Naive thymus-derived CD8-positive, alpha-beta T cell (primary cell): ENCODE data around the gene KIAA1755. TPM values are rescaled to one million over a fixed set of nuclear protein-coding genes. Genes with fewer than 3 reads are reported as not detected.
"Not testable (repeated sequence)": the region's sequence is repeated elsewhere in the genome, so short reads cannot be mapped to it uniquely, and the experiment has no call there.

Experiments used
- ATAC-seq, 2 donors: fragments of 150-1000 bp; cut with Tn5 transposase in 1 of 2; sonication (Bioruptor Pico), chemical (Tn5 transposase) in 1 of 2; 1 replicate in 1 of 2; 2 replicates in 1 of 2; pipeline ENCODE4 v1.10.0; 2021; ENCODE audit warnings: mild to moderate bottlenecking in 2 of 2, moderate library complexity in 2 of 2
- POLR2A ChIA-PET: fragments of 350-600 bp; sonication (Branson Sonifier 250); formaldehyde crosslinking; loops from one replicate; lab custom pipeline; 2021; ENCODE audit warnings: antibody characterized with exemption; lab: Charles Lee
- DNase-seq, 10 donors: peaks; one replicate each; pipeline versions ENCODE4 v3.0.0 to v3.0.0-alpha.2; 2020 to 2022
- H3K27ac Mint-ChIP-seq, 10 donors: one replicate each; pipeline ENCODE4 v1.8.0; 2020 to 2022; ENCODE audit warnings: mild to moderate bottlenecking in 10 of 10, mixed read lengths in 10 of 10, moderate library complexity in 4 of 10, inconsistent platforms in 1 of 10
- H3K27me3 Mint-ChIP-seq, 5 donors: one replicate each; pipeline ENCODE4 v1.8.0; 2021 to 2022; ENCODE audit warnings: mixed read lengths in 5 of 5
- H3K36me3 Mint-ChIP-seq, 3 donors: one replicate each; pipeline ENCODE4 v1.8.0; 2020 to 2022; ENCODE audit warnings: mixed read lengths in 3 of 3, mild to moderate bottlenecking in 2 of 3, inconsistent platforms in 1 of 3
- H3K4me1 Mint-ChIP-seq, 4 donors: one replicate each; pipeline ENCODE4 v1.8.0; 2021 to 2022; ENCODE audit warnings: mixed read lengths in 4 of 4
- H3K4me3 Mint-ChIP-seq, 10 donors: one replicate each; pipeline ENCODE4 v1.8.0; 2020 to 2022; ENCODE audit warnings: mild to moderate bottlenecking in 10 of 10, mixed read lengths in 10 of 10, moderate library complexity in 6 of 10, inconsistent platforms in 1 of 10
- H3K9me3 Mint-ChIP-seq, 9 donors: one replicate each; pipeline ENCODE4 v1.8.0; 2020 to 2022; ENCODE audit warnings: mixed read lengths in 9 of 9, mild to moderate bottlenecking in 3 of 9, inconsistent platforms in 1 of 9, moderate library complexity in 1 of 9
- polyA plus RNA-seq, 3 donors: library from polyadenylated mRNA; unstranded; fragments of 300-500 nt; fragmentation: Illumina TruSeq; gene quantifications; one replicate each; pipeline ENCODE4 v1.2.3, GENCODE V29; 2021
- total RNA-seq, 8 experiments: library from RNA in 2 of 8; stranded (reverse) in 2 of 8; gene quantifications; one replicate each; pipeline ENCODE4 v1.2.3 and lab custom pipeline; 2021 to 2026

Gene KIAA1755
- total and polyA plus RNA-seq, 5 experiments from 2014 or later, result not detected

DNA sequence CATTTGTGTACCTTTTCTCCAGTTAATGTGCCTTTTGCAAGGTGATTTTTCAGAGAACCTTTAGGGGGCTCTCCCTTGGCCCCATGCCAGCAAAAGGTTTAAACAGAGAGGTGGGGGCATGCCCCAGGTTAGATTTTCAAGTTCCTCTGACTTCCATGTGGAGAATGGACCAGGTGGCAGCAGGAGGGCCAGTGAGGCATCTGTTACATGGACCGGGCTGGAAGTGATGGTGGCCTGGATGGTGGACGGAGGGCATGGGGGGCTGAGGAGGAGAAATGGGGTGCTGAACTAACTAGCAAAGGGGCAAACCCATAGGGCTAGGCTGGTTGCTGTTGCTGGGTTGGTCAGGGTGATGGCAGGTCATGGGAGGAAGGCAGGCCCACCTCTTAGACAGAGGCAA lies 22.7 kb upstream of the KIAA1755 start:
- POLR2A ChIA-PET, result no interaction called here
- H3K4me3 Mint-ChIP-seq, result no peak overlapping the region
- ATAC-seq (no peak), DNase-seq (no peak)
- H3K27ac Mint-ChIP-seq, result no peak overlapping the region
- no peaks in the 10 kb centered on the region for H3K9me3 Mint-ChIP-seq
- H3K27me3 Mint-ChIP-seq, result peaks cover 11 to 27% (median 13%) of the 10 kb centered on the region in 5 donors
- H3K36me3 Mint-ChIP-seq, result no peaks in the 10 kb centered on the region
- peaks cover 0 to 6% (median 1%) of the 10 kb centered on the region in 4 donors for H3K4me1 Mint-ChIP-seq

DNA sequence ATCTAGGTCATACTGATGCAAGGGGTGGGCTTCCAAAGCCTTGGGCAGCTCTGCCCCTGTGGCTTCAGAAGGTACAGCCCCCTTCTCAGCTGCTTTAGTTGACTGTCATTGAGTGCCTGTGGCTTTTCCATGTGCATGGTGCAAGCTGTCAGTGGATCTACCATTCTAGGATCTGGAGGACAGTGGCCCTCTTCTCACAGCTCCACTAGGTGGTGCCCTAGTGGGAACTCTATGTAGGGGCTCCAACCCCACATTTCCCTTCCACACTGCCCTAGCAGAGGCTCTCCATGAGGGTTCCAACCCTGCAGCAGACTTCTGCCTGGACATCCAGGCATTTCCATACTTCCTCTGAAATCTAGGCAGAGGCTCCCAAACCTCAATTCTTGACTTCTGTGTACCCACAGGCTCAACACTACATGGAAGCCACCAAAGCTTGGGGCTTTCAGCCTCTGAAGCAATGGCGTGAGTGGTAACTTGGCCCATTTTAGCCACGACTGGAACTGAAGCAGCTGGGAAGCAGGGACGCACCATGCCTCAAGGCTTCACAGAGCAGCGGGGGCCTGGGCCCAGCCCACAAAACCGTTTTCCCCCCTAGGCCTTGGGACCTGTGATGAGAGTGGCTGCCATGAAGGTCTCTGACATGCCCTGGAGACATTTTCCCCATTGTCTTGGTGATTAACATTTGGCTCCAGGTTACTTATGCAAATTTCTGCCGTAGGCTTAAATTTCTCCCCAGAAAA lies 20.8 kb upstream of the KIAA1755 start:
- H3K4me1 Mint-ChIP-seq, H3K36me3 Mint-ChIP-seq, POLR2A ChIA-PET, H3K9me3 Mint-ChIP-seq, ATAC-seq, H3K27ac Mint-ChIP-seq, H3K4me3 Mint-ChIP-seq, DNase-seq: not testable (repeated sequence)
- H3K27me3 Mint-ChIP-seq, result peaks cover 1 to 15% (median 2%) of the 10 kb centered on the region in 5 donors

DNA sequence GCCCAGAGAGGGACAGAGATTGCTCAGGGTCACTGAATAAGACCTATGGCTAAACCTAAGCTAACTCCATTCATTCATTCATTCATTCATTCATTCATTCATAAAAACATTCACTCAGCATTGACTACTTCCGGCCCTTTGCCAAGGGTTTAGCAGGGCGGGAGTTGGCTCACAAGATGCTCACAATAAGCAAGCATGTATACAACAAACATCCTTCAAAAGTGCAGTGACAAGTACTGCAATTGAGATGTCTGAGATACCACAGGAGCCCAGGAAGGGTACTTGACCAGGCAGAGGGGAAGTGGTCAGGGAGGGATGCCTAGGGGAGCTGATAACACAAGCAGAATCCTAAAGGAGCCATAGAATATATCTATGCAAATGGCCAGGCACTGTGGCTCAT lies 18.2 kb upstream of the KIAA1755 start:
- peaks cover 0 to 3% (median 0%) of the 10 kb centered on the region in 4 donors for H3K4me1 Mint-ChIP-seq

DNA sequence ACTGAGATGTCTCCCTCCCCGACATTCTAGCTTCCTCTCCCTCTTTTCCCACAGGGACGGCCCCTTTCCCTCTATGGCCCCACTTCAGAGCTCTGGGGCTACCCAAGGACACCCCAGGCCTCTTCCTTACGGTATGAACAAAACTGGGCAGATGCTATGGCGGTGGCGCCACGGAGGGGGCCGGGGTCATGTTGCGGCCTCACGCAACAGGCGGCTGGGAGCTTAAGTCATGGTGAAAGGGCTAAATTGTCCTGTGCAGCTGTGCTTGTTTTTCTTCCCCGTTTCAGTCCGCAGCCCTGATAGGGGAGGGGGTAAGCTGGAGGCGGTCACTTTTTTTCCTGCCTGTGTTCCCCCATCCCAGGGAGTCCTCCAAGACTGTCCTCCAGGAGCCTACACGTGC lies 17.6 kb upstream of the KIAA1755 start:
- POLR2A ChIA-PET, result no interaction called here
- no peak for ATAC-seq
- Mint-ChIP-seq H3K9me3 (no peaks in the 10 kb centered on the region), H3K36me3 (no peaks in the 10 kb centered on the region), H3K4me1 (peaks cover 0 to 3% (median 0%) of the 10 kb centered on the region in 4 donors), H3K4me3 (no peak overlapping the region), H3K27ac (no peak overlapping the region), H3K27me3 (peaks cover 0 to 11% (median 0%) of the 10 kb centered on the region in 5 donors)
- DNase-seq, result no peak

More for the DNA sequence above, 18.2 kb upstream of the KIAA1755 start:
- no peak overlapping the region for H3K27ac Mint-ChIP-seq
- no peak for DNase-seq
- no peak for ATAC-seq
- H3K36me3 Mint-ChIP-seq, result no peaks in the 10 kb centered on the region
- no peaks in the 10 kb centered on the region for H3K9me3 Mint-ChIP-seq
- H3K27me3 Mint-ChIP-seq, result peaks cover 0 to 11% (median 0%) of the 10 kb centered on the region in 5 donors
- no peak overlapping the region for H3K4me3 Mint-ChIP-seq
- POLR2A ChIA-PET, result no interaction called here

DNA sequence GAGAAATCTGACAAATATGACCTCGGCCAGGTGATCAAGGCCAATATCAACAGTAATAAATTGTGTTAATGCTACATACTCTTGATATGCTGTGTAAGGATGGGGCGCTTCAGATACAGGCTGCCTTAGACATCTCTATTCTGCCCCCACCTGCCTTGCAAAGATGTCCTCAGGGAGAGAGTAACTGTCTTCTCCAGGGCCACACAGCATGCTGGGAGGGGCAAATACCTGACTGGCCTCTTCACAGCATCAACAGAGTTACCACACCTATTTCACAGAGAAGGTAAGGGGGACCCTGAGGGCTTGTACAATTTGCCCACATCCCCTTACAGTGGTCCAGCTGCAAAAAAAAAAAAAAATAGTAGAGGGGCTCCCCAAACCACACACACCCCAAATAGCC lies 17.2 kb upstream of the KIAA1755 start:
- Mint-ChIP-seq H3K9me3 (no peaks in the 10 kb centered on the region), H3K27ac (no peak overlapping the region), H3K4me1 (peaks cover 0 to 3% (median 0%) of the 10 kb centered on the region in 4 donors), H3K36me3 (no peaks in the 10 kb centered on the region), H3K27me3 (peaks cover 0 to 11% (median 0%) of the 10 kb centered on the region in 5 donors), H3K4me3 (no peak overlapping the region)
- POLR2A ChIA-PET, result no interaction called here
- ATAC-seq (no peak), DNase-seq (no peak)

DNA sequence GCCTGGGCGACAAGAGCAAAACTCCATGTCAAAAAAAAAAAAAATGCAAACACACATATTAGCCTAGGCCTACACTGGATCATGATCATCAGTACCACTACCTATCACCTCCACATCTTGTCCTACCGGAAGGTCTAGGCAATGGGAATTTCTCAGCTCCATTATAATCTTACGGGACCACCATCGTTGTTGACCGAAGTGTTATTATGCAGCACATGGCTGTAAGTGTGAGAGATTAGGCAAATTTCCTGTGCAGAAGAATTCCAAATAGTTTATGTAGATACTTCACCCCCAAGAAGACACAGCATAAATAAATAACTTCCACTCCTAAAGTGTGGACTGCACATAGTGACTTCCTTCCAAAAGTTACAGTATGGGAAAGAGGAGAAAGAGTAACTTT lies 16.8 kb upstream of the KIAA1755 start:
- Mint-ChIP-seq H3K27ac (no peak overlapping the region), H3K27me3 (peaks cover 0 to 11% (median 0%) of the 10 kb centered on the region in 5 donors), H3K36me3 (no peaks in the 10 kb centered on the region), H3K4me1 (peaks cover 0 to 3% (median 0%) of the 10 kb centered on the region in 4 donors), H3K4me3 (no peak overlapping the region), H3K9me3 (no peaks in the 10 kb centered on the region)
- DNase-seq (no peak), ATAC-seq (no peak)
- POLR2A ChIA-PET, result no interaction called here

DNA sequence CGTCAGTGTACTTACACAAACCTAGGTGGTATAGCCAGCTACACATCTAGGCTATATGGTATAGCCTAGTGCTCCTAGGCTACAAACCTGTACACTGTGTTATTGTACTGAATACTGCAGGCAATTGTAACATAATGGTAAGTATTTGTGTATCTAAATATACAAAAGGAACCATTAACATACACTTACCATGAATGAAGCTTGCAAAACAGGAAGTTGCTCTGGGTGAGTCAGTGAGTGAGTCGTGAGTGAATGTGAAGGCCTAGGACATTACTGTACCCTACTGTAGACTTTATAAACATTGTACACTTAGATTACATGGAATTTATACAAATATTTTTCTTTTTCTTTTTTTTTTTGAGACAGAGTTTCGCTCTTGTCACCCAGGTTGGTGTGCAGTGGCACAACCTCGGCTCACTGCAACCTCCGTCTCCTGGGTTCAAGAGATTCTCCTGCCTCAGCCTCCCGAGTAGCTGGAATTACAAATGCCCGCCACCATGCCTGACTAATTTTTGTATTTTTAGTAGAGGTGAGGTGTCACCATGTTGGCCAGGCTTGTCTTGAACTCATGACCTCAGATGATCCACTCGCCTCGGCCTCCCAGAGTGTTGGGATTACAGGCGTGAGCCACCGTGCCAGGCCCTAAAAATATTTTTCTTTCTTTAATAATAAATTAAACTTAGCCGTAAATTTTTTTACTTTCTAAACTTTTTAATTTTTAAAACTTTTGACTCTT lies 15.4 kb upstream of the KIAA1755 start:
- H3K36me3 Mint-ChIP-seq, result no peaks in the 10 kb centered on the region
- peaks cover 0 to 3% (median 0%) of the 10 kb centered on the region in 4 donors for H3K4me1 Mint-ChIP-seq
- ATAC-seq (no peak), DNase-seq (no peak)
- no peak overlapping the region for H3K27ac Mint-ChIP-seq
- POLR2A ChIA-PET, result no interaction called here
- H3K4me3 Mint-ChIP-seq, result no peak overlapping the region
- H3K9me3 Mint-ChIP-seq, result no peaks in the 10 kb centered on the region
- peaks cover 0 to 11% (median 2%) of the 10 kb centered on the region in 5 donors for H3K27me3 Mint-ChIP-seq

DNA sequence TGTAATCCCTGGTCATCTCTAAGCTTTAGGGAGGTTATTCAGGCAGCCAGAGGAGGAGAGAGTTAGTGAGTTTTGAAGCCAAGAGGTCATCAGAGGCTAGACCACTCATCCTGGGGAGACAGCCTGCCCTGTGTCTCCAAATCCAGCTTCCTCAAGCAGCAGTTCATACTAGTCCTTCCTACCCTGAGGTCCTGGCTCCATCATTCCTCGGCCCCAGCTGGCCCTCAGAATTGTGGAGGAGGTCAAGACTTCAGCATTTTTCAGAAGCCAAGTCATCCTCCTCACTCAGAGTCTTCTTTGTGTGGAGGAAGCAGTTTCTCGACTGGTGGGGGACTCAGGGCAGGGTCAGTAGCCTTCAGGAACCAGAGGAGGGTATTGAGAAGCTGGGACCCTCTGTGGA lies 12.4 kb upstream of the KIAA1755 start:
- Mint-ChIP-seq H3K9me3 (peaks cover 0 to 2% (median 0%) of the 10 kb centered on the region in 9 donors), H3K27me3 (peaks cover 6 to 22% (median 11%) of the 10 kb centered on the region in 5 donors), H3K4me3 (no peak overlapping the region), H3K4me1 (peaks cover 0 to 3% (median 0%) of the 10 kb centered on the region in 4 donors), H3K36me3 (peaks cover 0 to 4% (median 0%) of the 10 kb centered on the region in 3 donors), H3K27ac (no peak overlapping the region)
- DNase-seq, result no peak
- POLR2A ChIA-PET, result no interaction called here
- no peak for ATAC-seq

DNA sequence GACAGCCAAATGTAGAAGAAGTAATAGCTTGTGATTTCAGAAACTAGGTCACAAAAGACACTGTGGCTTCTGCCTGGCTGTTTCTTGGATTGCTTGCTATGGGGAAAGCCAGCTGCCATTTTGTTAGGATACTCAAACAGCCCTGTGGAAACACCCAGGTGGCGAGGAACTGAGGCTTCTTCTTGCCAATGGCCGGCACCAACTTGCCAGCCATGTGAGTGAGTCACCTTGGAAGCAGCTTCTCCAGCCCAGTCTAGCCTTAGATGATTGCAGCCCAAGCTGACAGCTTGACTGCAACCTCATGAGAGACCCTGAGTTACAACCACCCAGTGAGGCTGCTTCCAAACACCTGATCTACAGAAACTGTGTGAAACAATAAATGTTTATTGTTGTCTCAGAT lies 11.9 kb upstream of the KIAA1755 start:
- H3K27me3 Mint-ChIP-seq, result peaks cover 8 to 22% (median 11%) of the 10 kb centered on the region in 5 donors
- no peak overlapping the region for H3K4me3 Mint-ChIP-seq
- ATAC-seq (no peak), DNase-seq (no peak)
- peaks cover 0 to 2% (median 0%) of the 10 kb centered on the region in 9 donors for H3K9me3 Mint-ChIP-seq
- peaks cover 0 to 4% (median 0%) of the 10 kb centered on the region in 3 donors for H3K36me3 Mint-ChIP-seq
- POLR2A ChIA-PET, result no interaction called here
- no peak overlapping the region for H3K27ac Mint-ChIP-seq
- H3K4me1 Mint-ChIP-seq, result peaks cover 0 to 3% (median 0%) of the 10 kb centered on the region in 4 donors

DNA sequence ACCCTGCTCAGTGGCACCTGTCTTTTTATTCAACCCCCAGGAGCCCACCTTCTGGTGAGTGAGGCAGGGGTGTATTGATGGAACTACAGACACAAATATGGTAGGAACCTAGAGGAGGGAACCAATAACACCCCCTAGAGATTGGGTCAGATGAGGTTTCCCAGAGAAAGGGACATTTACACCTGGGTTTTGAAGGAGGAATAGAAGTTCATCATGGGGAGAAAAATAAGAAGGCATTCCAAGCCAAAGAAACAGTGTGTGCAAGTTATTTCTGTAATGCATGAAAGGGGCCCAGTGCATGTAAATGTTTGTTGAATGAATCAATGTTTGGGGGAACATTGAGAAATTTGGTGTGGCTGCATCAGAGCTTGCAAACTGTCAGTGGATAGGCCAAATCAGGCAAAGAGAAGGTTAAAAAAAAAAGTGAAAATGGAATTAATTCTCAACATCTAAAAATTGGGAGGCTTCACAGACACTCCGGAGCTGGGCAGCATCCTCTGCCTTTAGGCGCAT lies 11.1 kb upstream of the KIAA1755 start:
- peaks cover 8 to 24% (median 12%) of the 10 kb centered on the region in 5 donors for H3K27me3 Mint-ChIP-seq
- POLR2A ChIA-PET, result no interaction called here

DNA sequence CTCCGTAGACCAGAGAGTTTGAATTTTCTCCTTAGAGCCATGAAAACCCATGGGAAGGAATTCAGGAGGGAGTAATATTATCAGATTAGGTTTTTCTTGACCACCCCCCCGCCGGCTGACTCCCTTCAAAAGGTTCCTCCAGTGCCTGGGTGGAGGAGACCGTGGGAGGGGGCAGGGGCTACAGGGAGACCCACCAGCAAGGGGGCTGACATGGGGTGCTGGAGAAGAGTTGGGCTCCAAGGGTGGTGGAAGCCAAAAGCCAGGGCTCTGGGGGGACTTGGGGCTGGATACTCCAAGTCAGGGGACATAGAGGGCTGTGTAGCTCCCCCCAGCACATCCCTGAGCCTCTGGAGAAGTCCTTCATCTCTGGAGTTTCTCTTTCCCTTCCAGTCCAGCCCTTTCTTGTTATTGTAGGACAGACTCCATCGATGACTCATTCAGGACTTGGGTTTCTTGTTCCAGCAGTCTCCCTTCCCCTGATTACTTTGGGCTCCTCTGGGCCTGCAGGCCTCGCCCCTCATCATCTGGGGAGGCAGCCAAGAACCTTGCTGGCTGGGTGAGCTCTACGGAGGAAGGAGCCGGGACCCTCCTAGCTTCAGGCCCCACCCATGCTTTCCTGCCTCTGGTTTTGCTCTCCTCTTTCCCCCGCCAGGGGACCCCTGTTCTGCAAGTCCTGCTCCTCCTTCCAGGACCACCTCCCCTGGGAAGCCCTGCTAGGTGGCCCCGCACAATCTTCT lies 10.5 kb upstream of the KIAA1755 start:
- Mint-ChIP-seq H3K27me3 (peaks cover 8 to 30% (median 14%) of the 10 kb centered on the region in 5 donors), H3K4me1 (peaks cover 0 to 3% (median 0%) of the 10 kb centered on the region in 4 donors)
- POLR2A ChIA-PET, result no interaction called here

More for the DNA sequence above, 11.1 kb upstream of the KIAA1755 start:
- no peak overlapping the region for H3K27ac Mint-ChIP-seq
- DNase-seq (no peak), ATAC-seq (no peak)
- no peak overlapping the region for H3K4me3 Mint-ChIP-seq
- peaks cover 0 to 2% (median 0%) of the 10 kb centered on the region in 9 donors for H3K9me3 Mint-ChIP-seq
- H3K36me3 Mint-ChIP-seq, result peaks cover 0 to 4% (median 0%) of the 10 kb centered on the region in 3 donors
- peaks cover 0 to 3% (median 0%) of the 10 kb centered on the region in 4 donors for H3K4me1 Mint-ChIP-seq

DNA sequence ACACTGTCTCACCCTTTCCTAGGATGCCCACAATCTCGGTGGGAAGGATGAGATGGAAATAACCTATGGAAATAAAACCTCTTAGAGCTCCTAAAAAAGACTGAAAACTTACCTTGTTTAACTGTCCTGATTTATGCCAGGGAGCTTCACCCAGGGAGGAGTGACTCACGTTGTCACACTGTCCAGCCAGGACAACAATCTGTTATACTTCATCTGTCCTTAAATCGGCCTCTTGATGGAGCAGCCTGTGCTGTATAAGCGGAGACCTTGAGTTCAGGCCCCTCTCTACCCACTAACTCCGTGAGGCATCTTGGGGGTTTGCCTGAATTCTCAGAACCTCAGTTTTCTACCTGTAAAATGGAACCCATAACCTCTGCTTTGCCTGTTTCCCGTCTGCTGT lies 9.2 kb upstream of the KIAA1755 start:
- POLR2A ChIA-PET, result no interaction called here
- Mint-ChIP-seq H3K36me3 (peaks cover 0 to 4% (median 0%) of the 10 kb centered on the region in 3 donors), H3K4me3 (no peak overlapping the region), H3K27me3 (peaks cover 10 to 40% (median 19%) of the 10 kb centered on the region in 5 donors), H3K9me3 (peaks cover 0 to 2% (median 0%) of the 10 kb centered on the region in 9 donors), H3K4me1 (no peaks in the 10 kb centered on the region), H3K27ac (no peak overlapping the region)
- DNase-seq, result no peak
- ATAC-seq, result no peak

More for the DNA sequence above, 10.5 kb upstream of the KIAA1755 start:
- ATAC-seq, result no peak
- H3K9me3 Mint-ChIP-seq, result peaks cover 0 to 2% (median 0%) of the 10 kb centered on the region in 9 donors
- peak overlapping the region in 1 of 10 donors; percentile 36 for H3K27ac Mint-ChIP-seq
- no peak for DNase-seq
- H3K4me3 Mint-ChIP-seq, result no peak overlapping the region
- H3K36me3 Mint-ChIP-seq, result peaks cover 0 to 4% (median 0%) of the 10 kb centered on the region in 3 donors
